Measurements from ENCODE around the gene BLID.

The BLID gene

GRCh38 chr11:122158171-122158570 lies 42.2 kb upstream of the BLID start:
- peak overlapping the region; percentile 66 for H3K4me3 ChIP-seq
- TF ChIP-seq CTCF (IDR thresholded peaks at IDR 0.05), result no peak
- H3K27ac ChIP-seq, result peak overlapping the region; percentile 55 to 70
- DNase-seq (ENCODE audit: low spot score), result no peak

DNA sequence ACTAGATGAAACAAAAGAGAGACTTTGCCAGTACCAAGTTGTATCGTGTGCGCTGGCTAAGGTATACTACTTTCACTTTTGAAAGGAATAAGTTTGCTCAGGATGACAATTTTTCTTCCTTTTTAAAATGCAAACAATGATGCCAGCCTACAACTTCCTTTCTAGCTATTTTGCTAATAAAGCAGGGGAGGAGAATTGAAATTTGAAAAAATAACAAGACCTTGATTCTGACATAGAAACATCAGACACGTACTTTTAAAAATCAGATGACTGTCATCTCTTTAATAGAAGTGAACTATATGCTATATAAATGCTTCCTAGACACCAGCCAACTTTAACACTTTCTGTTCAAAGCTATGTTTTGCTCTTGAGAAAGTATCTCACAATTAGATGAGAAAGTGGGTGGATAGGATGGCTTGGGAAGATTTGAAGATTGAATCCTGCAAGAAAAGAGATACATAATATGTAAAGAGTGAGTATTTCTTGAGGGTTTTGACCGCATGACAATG lies 41.7 kb upstream of the BLID start:
- H3K4me3 ChIP-seq, result peak overlapping the region; percentile 66
- no peak for DNase-seq (ENCODE audit: low spot score)
- TF ChIP-seq CTCF (IDR thresholded peaks at IDR 0.05), result no peak
- peak overlapping the region; percentile 69 to 70 for H3K27ac ChIP-seq

DNA sequence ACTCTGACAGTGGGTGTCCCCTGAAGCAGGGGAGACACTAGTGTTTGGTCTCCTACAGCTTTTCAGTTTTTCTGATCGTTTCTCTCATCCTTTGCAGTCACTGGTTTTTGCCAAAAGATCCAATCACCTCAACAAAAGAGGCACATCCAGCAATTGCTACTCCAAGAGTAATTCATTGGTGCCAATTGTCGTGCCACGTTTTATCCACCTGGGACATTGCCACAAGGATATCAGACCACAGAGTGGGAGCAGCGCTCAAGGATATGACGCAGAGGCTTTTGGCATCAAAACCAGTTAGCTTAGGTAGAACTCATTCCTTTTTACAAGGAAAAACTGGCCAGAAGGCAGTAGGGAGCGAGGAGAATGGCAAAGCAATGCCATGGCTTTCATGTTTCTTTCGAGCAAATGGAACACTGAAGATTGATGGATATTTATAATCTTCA lies 40.9 kb upstream of the BLID start:
- DNase-seq (ENCODE audit: low spot score), result peak; percentile 74
- peak overlapping the region; percentile 69 to 70 for H3K27ac ChIP-seq
- TF ChIP-seq CTCF (IDR thresholded peaks at IDR 0.05), result no peak
- H3K4me3 ChIP-seq, result peak overlapping the region; percentile 66

DNA sequence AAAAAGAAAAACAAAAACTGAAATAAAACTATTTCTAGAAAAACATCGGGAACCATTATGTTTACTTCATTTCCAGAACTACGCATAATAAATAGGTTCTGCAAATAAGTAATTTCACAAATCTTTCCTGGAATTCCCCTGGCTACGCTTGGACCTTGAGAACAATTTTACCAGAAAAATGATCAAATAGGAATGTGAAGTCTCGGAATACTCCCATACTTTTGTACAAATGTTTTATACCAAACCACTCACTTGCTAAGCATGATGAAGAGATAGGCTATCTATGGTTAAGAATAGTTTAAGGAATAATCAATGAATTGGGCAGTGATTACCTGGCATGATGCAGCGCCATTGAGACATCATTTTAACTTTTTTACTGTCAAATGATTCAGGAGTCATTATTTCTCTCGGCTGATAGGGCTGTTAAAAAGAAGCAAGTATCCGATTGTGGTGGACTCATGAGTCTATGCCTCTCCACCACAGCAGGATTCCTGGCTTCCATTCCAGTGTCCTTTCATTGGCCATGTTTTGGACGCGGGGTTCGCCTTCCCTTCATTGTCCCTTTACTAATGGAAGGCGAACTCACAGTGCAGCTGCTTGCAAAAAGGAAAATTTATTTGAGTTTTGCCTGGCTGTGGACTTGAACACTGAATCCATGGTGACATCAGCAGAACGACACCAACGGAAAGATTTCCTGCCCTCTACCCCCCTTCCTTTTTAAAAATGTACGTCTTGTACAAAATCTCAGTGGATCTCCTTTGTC lies 39.9 kb upstream of the BLID start:
- no peak for DNase-seq (ENCODE audit: low spot score)
- no peak for TF ChIP-seq CTCF (IDR thresholded peaks at IDR 0.05)
- H3K4me3 ChIP-seq, result peak overlapping the region; percentile 10
- peak overlapping the region; percentile 31 to 70 for H3K27ac ChIP-seq

DNA sequence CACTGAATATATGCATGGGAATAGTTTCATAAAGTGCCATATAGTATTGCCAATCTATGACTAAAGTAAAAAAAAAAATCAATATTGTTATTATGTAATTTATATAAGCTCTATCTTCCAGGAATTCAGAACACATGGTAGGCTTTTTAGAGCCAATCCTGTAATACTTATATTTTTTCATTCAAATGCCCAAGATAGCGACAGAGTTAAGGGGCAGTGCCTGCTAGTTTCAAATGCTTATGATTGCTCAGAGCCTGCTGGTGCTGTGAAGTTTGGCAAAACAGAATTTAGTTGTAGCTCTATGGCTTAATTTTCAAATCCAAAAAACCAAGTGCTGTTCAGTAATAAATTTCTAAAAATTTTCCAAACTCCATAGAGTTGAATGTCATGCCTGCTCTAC lies 39.0 kb upstream of the BLID start:
- Histone ChIP-seq H3K4me3 (no peak overlapping the region), H3K27ac (no peak overlapping the region)
- no peak for DNase-seq (ENCODE audit: low spot score)
- no peak for TF ChIP-seq CTCF (IDR thresholded peaks at IDR 0.05)

- TF ChIP-seq CTCF (IDR thresholded peaks at IDR 0.05), result no peak
- Histone ChIP-seq H3K27ac (no peak overlapping the region), H3K4me3 (no peak overlapping the region)
- no peak for DNase-seq (ENCODE audit: low spot score)
Observed at GRCh38 chr11:122154227-122154626, 38.2 kb upstream of the BLID start.

GRCh38 chr11:122153746-122154145 lies 37.7 kb upstream of the BLID start:
- Histone ChIP-seq H3K4me3 (no peak overlapping the region), H3K27ac (no peak overlapping the region)
- DNase-seq (ENCODE audit: low spot score), result no peak
- no peak for TF ChIP-seq CTCF (IDR thresholded peaks at IDR 0.05)

Measured in coronary artery (tissue), 2 donors.